NB4 (cell line): ENCODE data around the gene HDAC9.

Experiments used
- DNase-seq: peaks from one replicate; pipeline ENCODE4 v3.0.0; 2010; ENCODE audit warnings: low read depth
- H3K4me3 ChIP-seq: one replicate; pipeline ENCODE4 v1.5.1; 2011; ENCODE audit warnings: mild to moderate bottlenecking, low read depth, low read length, moderate library complexity
- CTCF ChIP-seq: IDR thresholded peaks from one replicate; pipeline ENCODE4 v1.5.1; 2012; ENCODE audit warnings: low read depth, low read length
- MAX ChIP-seq: IDR thresholded peaks from 2 replicates; pipeline ENCODE4 v1.6.1; 2011; ENCODE audit warnings: low read depth, low read length
- MYC ChIP-seq: IDR thresholded peaks from 2 replicates; pipeline ENCODE4 v1.6.1; 2011; ENCODE audit warnings: low read depth, low read length
- POLR2A ChIP-seq: IDR thresholded peaks from 2 replicates; pipeline ENCODE4 v1.6.1; 2011; ENCODE audit warnings: mild to moderate bottlenecking; ENCODE audit not compliant: insufficient read length; ENCODE audit errors: extremely low read depth

The HDAC9 gene

GRCh38 chr7:18941207-18941606 is 445.7 kb downstream of the HDAC9 start:
- TF ChIP-seq CTCF, result no peak
- no peak for TF ChIP-seq POLR2A
- no peak for TF ChIP-seq MAX
- TF ChIP-seq MYC, result no peak
- H3K4me3 ChIP-seq, result no peak overlapping the region
- no peak for DNase-seq

GRCh38 chr7:18948521-18948920 is 453.0 kb downstream of the HDAC9 start:
- no peak for TF ChIP-seq POLR2A
- no peak for TF ChIP-seq CTCF
- TF ChIP-seq MAX, result no peak
- TF ChIP-seq MYC, result no peak
- no peak for DNase-seq
- H3K4me3 ChIP-seq, result no peak overlapping the region

- DNase-seq, result no peak
- H3K4me3 ChIP-seq, result no peak overlapping the region
- TF ChIP-seq MYC (no peak), CTCF (no peak), POLR2A (no peak), MAX (no peak)
Observed at GRCh38 chr7:18952846-18953245, 457.3 kb downstream of the HDAC9 start.

GRCh38 chr7:18958627-18959026 is 463.1 kb downstream of the HDAC9 start:
- no peak overlapping the region for H3K4me3 ChIP-seq

GRCh38 chr7:18960725-18961124 is 465.2 kb downstream of the HDAC9 start:
- DNase-seq, result no peak
- no peak for TF ChIP-seq MAX
- TF ChIP-seq CTCF, result no peak
- no peak for TF ChIP-seq MYC
- TF ChIP-seq POLR2A, result no peak
- H3K4me3 ChIP-seq, result no peak overlapping the region

More at GRCh38 chr7:18958627-18959026, 463.1 kb downstream of the HDAC9 start:
- no peak for DNase-seq
- TF ChIP-seq POLR2A (no peak), MYC (no peak), CTCF (no peak), MAX (no peak)

GRCh38 chr7:18962031-18962430 is 466.5 kb downstream of the HDAC9 start:
- DNase-seq, result no peak
- TF ChIP-seq MAX (no peak), MYC (no peak), POLR2A (no peak), CTCF (no peak)
- no peak overlapping the region for H3K4me3 ChIP-seq
